HFF-Myc (cell line): ENCODE results near the gene TUNAR.
A peak's percentile ranks its signal among the peaks of the same experiment; 100 is the strongest.

Experiments used
- DNase-seq: peaks from one replicate; pipeline ENCODE4 v3.0.0-alpha.2; 2011; ENCODE audit warnings: low read depth; ENCODE audit errors: extremely low read depth
- H3K4me3 ChIP-seq: replicated peaks from 2 replicates; pipeline ENCODE4 v1.5.1; 2011; ENCODE audit warnings: low read depth, mild to moderate bottlenecking, control low read depth, low read length
- CTCF ChIP-seq: IDR thresholded peaks from 2 replicates; pipeline ENCODE4 v1.5.1; 2012; ENCODE audit warnings: mild to moderate bottlenecking, low read depth, low read length, control low read depth; ENCODE audit errors: missing control alignments

The TUNAR gene

GRCh38 chr14:95889236-95889979, 12.8 kb downstream of the TUNAR start:
- no peak for TF ChIP-seq CTCF

GRCh38 chr14:95891742-95892141, 15.1 kb downstream of the TUNAR start:
- H3K4me3 ChIP-seq = no peak overlapping the region
- DNase-seq = peak; percentile 11
- no peak for TF ChIP-seq CTCF

More at GRCh38 chr14:95889236-95889979, 12.8 kb downstream of the TUNAR start:
- no peak for DNase-seq
- no peak overlapping the region for H3K4me3 ChIP-seq

- DNase-seq = no peak
- no peak for TF ChIP-seq CTCF
- no peak overlapping the region for H3K4me3 ChIP-seq
Observed at GRCh38 chr14:95892142-95892541, 15.5 kb downstream of the TUNAR start.

GRCh38 chr14:95895720-95896119, 19.1 kb downstream of the TUNAR start:
- no peak for DNase-seq
- no peak overlapping the region for H3K4me3 ChIP-seq
- no peak for TF ChIP-seq CTCF

- no peak for DNase-seq
- no peak for TF ChIP-seq CTCF
- no peak overlapping the region for H3K4me3 ChIP-seq
Observed at GRCh38 chr14:95896498-95897135, 20.0 kb downstream of the TUNAR start.

GRCh38 chr14:95897280-95897679, 20.6 kb downstream of the TUNAR start:
- H3K4me3 ChIP-seq = no peak overlapping the region
- DNase-seq = no peak
- no peak for TF ChIP-seq CTCF

- TF ChIP-seq CTCF = no peak
- H3K4me3 ChIP-seq = no peak overlapping the region
- DNase-seq = no peak
Observed at GRCh38 chr14:95901054-95901453, 24.4 kb downstream of the TUNAR start.
